Mesendoderm (in vitro differentiated cells): ENCODE results near the gene C9orf85.

Experiments
- DNase-seq: peaks from one replicate; pipeline ENCODE4 v3.0.0; 2013
- H2AK5ac ChIP-seq: 2 replicates; pipeline ENCODE4 v1.6.1; 2013; ENCODE audit warnings: low read length, inconsistent platforms
- H2BK120ac ChIP-seq: 2 replicates; pipeline ENCODE4 v1.6.1; 2013; ENCODE audit warnings: low read depth, mild to moderate bottlenecking, low read length, moderate library complexity, mixed read lengths
- H2BK15ac ChIP-seq: replicated peaks from 2 replicates; pipeline ENCODE4 v1.6.1; 2013; ENCODE audit warnings: low read depth, mild to moderate bottlenecking, moderate library complexity
- H2BK5ac ChIP-seq: 2 replicates; pipeline ENCODE4 v1.6.1; 2013; ENCODE audit warnings: low read length, inconsistent platforms
- H3K18ac ChIP-seq: 2 replicates; pipeline ENCODE4 v1.6.1; 2013; ENCODE audit warnings: mild to moderate bottlenecking, low read length, mixed read lengths
- H3K23ac ChIP-seq: one replicate; pipeline ENCODE4 v1.6.1; 2013; ENCODE audit warnings: low read length
- H3K27ac ChIP-seq: 2 replicates; pipeline ENCODE4 v1.5.1; 2013; ENCODE audit warnings: low read depth, mild to moderate bottlenecking, inconsistent platforms, low read length, moderate library complexity
- H3K27me3 ChIP-seq: 2 replicates; pipeline ENCODE4 v1.6.1; 2013; ENCODE audit warnings: low read length, control low read depth, mild to moderate bottlenecking, inconsistent platforms; ENCODE audit not compliant: insufficient read depth, poor library complexity
- H3K36me3 ChIP-seq: 2 replicates; pipeline ENCODE4 v1.6.1; 2013; ENCODE audit warnings: low read length, inconsistent platforms; ENCODE audit not compliant: control insufficient read depth, insufficient read depth
- H3K4ac ChIP-seq: one replicate; pipeline ENCODE4 v1.6.1; 2013; ENCODE audit warnings: low read depth, mild to moderate bottlenecking, low read length, moderate library complexity
- H3K4me1 ChIP-seq: 2 replicates; pipeline ENCODE4 v1.6.1; 2013; ENCODE audit warnings: low read depth, low read length, inconsistent platforms; ENCODE audit not compliant: control insufficient read depth
- H3K4me2 ChIP-seq: 2 replicates; pipeline ENCODE4 v1.6.1; 2013; ENCODE audit warnings: low read length
- H3K4me3 ChIP-seq: 2 replicates; pipeline ENCODE4 v1.5.1; 2013; ENCODE audit warnings: mild to moderate bottlenecking, low read length
- H3K56ac ChIP-seq: one replicate; pipeline ENCODE4 v1.6.1; 2013; ENCODE audit warnings: low read length
- H3K79me1 ChIP-seq: 2 replicates; pipeline ENCODE4 v1.6.1; 2013; ENCODE audit warnings: low read length, inconsistent platforms
- H3K79me2 ChIP-seq: 2 replicates; pipeline ENCODE4 v1.6.1; 2013; ENCODE audit warnings: mild to moderate bottlenecking, low read length; ENCODE audit not compliant: control insufficient read depth, insufficient read depth
- H3K9ac ChIP-seq: 2 replicates; pipeline ENCODE4 v1.6.1; 2013; ENCODE audit warnings: low read length, inconsistent platforms
- H4K5ac ChIP-seq: one replicate; pipeline ENCODE4 v1.6.1; 2013; ENCODE audit warnings: low read length
- H4K8ac ChIP-seq: one replicate; pipeline ENCODE4 v1.6.1; 2013; ENCODE audit warnings: low read depth, mild to moderate bottlenecking, control low read depth, low read length, moderate library complexity
- WGBS: extraction: QIAGEN DNeasy Blood & Tissue Kit; methylation state at CpG from one replicate; pipeline ENCODE4 v1.1.7; 2013; ENCODE audit warnings: low lambda C conversion rate, missing lambda C conversion rate; ENCODE audit not compliant: insufficient coverage; ENCODE audit errors: extremely low coverage; 5-methylcytosine and 5-hydroxymethylcytosine counted together

C9orf85 gene

DNA sequence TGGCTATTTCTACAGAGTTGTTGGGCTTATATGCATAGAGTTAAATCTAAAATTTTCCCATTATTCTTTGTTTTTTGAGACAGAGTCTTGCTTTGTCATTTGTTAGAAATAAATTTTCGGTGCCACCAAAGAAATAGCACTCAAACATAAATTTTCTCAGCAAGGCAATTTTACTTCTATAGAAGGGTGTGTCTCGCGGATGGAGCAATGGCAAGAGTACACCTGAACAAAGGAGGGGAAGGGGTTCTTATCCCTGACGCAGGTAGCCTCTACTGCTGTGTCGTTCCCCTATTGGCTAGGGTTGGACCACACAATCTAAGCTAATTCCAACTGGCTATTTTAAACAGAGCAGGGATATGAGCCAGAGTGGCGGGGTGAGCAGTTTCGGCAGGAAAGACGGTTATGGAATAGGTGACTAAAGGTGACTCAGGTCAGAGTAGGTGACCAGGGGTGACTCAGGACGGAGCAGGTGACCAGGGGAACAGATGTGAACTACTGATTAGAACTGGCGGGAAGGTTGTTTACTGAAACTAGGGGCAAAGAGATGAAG is 57.2 kb downstream of the C9orf85 start:
- Histone ChIP-seq H3K18ac (no peak overlapping the region), H4K8ac (no peak overlapping the region), H3K23ac (no peak overlapping the region), H2AK5ac (no peak overlapping the region), H2BK15ac (no peak overlapping the region), H3K79me1 (no peaks in the 10 kb centered on the region), H3K79me2 (peaks cover 3% of the 10 kb centered on the region), H3K27me3 (no peaks in the 10 kb centered on the region), H3K9ac (no peak overlapping the region), H2BK5ac (no peak overlapping the region), H3K4me1 (peaks cover 2% of the 10 kb centered on the region), H4K5ac (no peak overlapping the region), H3K4me3 (no peak overlapping the region), H2BK120ac (no peak overlapping the region), H3K4ac (no peak overlapping the region), H3K27ac (no peak overlapping the region), H3K56ac (no peak overlapping the region), H3K36me3 (no peaks in the 10 kb centered on the region), H3K4me2 (no peak overlapping the region)
- no CpG with 5 or more reads among the region's 10 CpGs for WGBS
- DNase-seq: no peak

DNA sequence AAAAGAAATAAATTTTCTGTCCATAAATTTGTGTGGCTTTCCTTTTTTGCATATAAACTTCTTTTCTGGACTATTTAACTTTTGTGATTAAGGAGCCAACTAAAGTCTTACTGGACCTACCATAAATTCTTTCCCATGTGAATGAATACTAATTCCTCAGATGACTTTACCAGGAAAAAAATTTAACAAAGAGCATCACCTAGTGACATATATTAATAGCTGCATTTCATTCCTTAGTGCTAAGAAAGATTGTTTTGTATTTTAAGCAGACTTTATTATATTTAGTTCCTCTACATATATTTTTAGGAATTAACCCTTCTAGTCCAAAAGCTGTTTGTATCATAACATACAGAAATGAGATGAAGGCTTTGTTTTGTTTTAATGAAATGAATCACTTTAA is 64.4 kb downstream of the C9orf85 start:
- H2BK5ac ChIP-seq: no peak overlapping the region
- H2BK15ac ChIP-seq: no peak overlapping the region
- no peak for DNase-seq

DNA sequence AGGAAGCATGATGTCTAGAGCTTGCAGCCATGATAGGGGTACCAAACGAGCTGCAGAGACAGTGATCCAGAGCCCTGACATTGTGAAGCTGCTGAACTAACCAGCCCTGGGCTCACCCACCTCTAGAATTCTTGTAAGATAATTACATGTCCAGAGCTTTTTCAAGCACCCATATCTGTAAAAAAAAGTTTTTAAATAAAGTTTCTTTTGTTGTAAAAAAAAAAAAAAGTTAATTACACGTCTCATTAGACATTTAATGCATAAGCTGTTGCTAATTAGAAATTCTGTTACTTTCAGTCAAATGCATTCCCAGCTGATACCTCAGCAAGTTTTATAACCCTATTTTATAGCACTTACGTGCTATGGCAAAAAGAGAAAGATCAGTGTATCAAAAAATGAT is 65.6 kb downstream of the C9orf85 start:
- no peaks in the 10 kb centered on the region for H3K4me1 ChIP-seq
- no peak overlapping the region for H4K5ac ChIP-seq
- H3K27me3 ChIP-seq: no peaks in the 10 kb centered on the region
- no peak for DNase-seq
- no peak overlapping the region for H2BK120ac ChIP-seq
- no CpG with 5 or more reads among the region's 3 CpGs for WGBS
- H3K9ac ChIP-seq: no peak overlapping the region
- H3K79me2 ChIP-seq: no peaks in the 10 kb centered on the region
- no peaks in the 10 kb centered on the region for H3K79me1 ChIP-seq
- H2BK15ac ChIP-seq: no peak overlapping the region
- no peak overlapping the region for H4K8ac ChIP-seq
- H3K4me2 ChIP-seq: no peak overlapping the region
- H3K23ac ChIP-seq: no peak overlapping the region
- H3K4ac ChIP-seq: no peak overlapping the region
- H3K27ac ChIP-seq: no peak overlapping the region
- no peak overlapping the region for H3K56ac ChIP-seq
- no peak overlapping the region for H2BK5ac ChIP-seq
- H3K4me3 ChIP-seq: no peak overlapping the region
- no peak overlapping the region for H3K18ac ChIP-seq
- no peak overlapping the region for H2AK5ac ChIP-seq
- H3K36me3 ChIP-seq: no peaks in the 10 kb centered on the region

More for the DNA sequence above, 64.4 kb downstream of the C9orf85 start:
- no peak overlapping the region for H3K9ac ChIP-seq
- no peaks in the 10 kb centered on the region for H3K36me3 ChIP-seq
- no peak overlapping the region for H3K4me3 ChIP-seq
- H3K23ac ChIP-seq: no peak overlapping the region
- H3K56ac ChIP-seq: no peak overlapping the region
- H3K79me1 ChIP-seq: no peaks in the 10 kb centered on the region
- H2AK5ac ChIP-seq: no peak overlapping the region
- no peaks in the 10 kb centered on the region for H3K4me1 ChIP-seq
- H3K27me3 ChIP-seq: no peaks in the 10 kb centered on the region
- H3K4ac ChIP-seq: no peak overlapping the region
- no peaks in the 10 kb centered on the region for H3K79me2 ChIP-seq
- no peak overlapping the region for H3K18ac ChIP-seq
- no peak overlapping the region for H2BK120ac ChIP-seq
- H4K8ac ChIP-seq: no peak overlapping the region
- H4K5ac ChIP-seq: no peak overlapping the region
- H3K4me2 ChIP-seq: no peak overlapping the region
- no peak overlapping the region for H3K27ac ChIP-seq

DNA sequence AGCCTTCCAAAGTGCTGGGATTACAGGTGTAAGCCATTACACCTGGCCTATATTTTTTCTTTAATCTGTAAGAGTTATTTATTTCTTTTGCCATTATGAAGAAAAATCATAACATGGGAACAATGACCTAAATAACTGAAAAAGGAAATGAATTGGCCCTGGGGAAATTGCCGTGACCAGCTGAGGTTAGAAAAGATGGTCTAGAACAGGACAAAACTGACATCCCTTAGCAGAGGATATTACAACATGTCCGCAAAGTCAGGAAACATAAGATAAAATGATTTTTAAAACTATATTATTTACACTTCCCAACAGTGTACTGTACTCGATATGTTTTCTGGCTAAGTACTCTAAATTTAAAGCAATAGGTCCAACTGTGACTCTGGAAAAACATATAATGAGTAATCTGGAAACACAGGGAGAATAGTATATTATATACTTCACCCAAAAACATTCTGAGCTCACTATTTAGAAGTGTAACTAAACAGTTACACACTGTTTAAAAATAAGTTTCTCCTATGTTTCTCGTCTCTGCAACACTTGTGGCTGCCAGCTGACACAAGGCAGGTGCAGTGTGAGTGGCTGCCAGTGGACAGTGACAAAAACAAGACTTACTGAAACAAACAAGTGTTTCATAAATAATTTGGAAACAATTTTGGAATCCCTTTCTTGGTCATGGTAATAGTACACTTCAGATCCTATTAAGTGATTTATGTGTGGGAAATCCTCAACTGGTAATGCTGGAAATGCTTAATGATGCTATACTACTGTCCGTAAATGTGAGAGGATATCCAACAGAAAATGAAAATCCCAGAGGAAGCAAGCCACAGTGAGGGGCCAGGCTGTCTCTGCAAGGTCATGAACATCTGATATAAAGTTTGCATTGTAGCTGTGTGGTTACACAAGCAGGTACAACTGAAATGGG is 69.1 kb downstream of the C9orf85 start:
- DNase-seq: no peak
- Histone ChIP-seq H3K18ac (no peak overlapping the region), H3K4me2 (no peak overlapping the region), H3K23ac (no peak overlapping the region), H3K27me3 (no peaks in the 10 kb centered on the region), H2AK5ac (no peak overlapping the region), H3K4ac (no peak overlapping the region), H3K79me1 (no peaks in the 10 kb centered on the region), H2BK5ac (no peak overlapping the region), H3K4me1 (no peaks in the 10 kb centered on the region), H2BK15ac (no peak overlapping the region), H4K8ac (no peak overlapping the region), H3K36me3 (no peaks in the 10 kb centered on the region), H2BK120ac (no peak overlapping the region), H3K9ac (no peak overlapping the region), H3K4me3 (no peak overlapping the region), H4K5ac (no peak overlapping the region), H3K79me2 (no peaks in the 10 kb centered on the region), H3K27ac (no peak overlapping the region), H3K56ac (no peak overlapping the region)
- no CpG with 5 or more reads among the region's 5 CpGs for WGBS

DNA sequence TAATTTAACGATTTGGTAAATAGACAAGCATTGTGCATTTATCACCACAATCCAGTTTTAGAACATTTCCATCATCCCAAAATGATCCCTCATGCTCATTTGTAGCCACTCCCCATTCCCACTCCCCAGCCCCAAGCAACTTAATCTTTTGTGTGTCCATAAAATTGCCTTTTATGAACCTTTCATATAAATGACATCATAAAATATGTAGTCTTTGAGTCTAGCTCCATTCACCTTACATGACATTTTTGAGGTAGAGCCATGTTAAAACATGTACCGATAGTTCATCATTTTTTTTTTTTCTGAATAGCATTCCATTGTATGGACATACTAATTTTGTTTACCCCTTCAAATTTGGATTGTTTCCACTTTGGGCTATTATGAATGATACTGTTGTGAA is 70.5 kb downstream of the C9orf85 start:
- no peaks in the 10 kb centered on the region for H3K4me1 ChIP-seq
- no peaks in the 10 kb centered on the region for H3K27me3 ChIP-seq
- H4K5ac ChIP-seq: no peak overlapping the region
- H3K4me2 ChIP-seq: no peak overlapping the region
- H3K27ac ChIP-seq: no peak overlapping the region
- DNase-seq: no peak
- H3K9ac ChIP-seq: no peak overlapping the region
- no peaks in the 10 kb centered on the region for H3K36me3 ChIP-seq
- no peak overlapping the region for H3K4me3 ChIP-seq
- no peak overlapping the region for H3K56ac ChIP-seq
- no peaks in the 10 kb centered on the region for H3K79me1 ChIP-seq
- H3K18ac ChIP-seq: no peak overlapping the region
- H2AK5ac ChIP-seq: no peak overlapping the region
- no peaks in the 10 kb centered on the region for H3K79me2 ChIP-seq
- H3K4ac ChIP-seq: no peak overlapping the region
- no peak overlapping the region for H4K8ac ChIP-seq
- H2BK5ac ChIP-seq: no peak overlapping the region
- no peak overlapping the region for H3K23ac ChIP-seq
- H2BK120ac ChIP-seq: no peak overlapping the region
- no peak overlapping the region for H2BK15ac ChIP-seq
- no CpG with 5 or more reads among the region's 2 CpGs for WGBS
